ENCODE measurements around the gene ZNF554.

DNA sequence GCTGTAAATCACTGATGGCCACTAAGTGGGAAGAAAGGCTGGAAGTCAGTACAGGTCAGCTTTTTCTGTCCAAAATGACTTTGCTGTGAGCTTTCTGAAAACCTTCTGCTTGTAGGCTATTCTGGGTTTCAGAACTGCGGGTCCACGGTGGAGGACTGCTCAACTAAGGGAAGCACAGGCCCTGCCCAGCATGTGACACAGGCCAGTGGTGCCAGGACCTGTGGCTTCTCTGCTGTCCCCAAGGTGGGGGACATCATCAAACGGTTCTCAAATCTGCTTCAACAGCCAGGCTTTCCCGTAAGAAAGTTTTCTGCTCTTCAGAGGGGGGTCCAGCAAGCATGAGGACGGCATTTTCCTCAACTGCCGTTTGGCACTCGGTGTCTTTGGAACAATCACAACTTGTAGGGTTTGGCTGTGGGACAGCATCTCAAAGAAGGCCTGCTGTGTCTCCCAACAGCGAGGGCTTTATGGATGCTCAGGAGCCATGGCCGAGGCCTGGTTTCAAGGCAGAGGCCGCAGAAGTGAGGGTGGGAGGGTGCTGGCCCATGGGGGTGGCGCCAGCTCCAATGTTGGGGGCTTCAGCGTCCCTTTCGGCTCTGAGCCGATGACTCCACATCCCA is 40.4 kb upstream of the ZNF554 start:
- TF ChIP-seq, protein P1, sequence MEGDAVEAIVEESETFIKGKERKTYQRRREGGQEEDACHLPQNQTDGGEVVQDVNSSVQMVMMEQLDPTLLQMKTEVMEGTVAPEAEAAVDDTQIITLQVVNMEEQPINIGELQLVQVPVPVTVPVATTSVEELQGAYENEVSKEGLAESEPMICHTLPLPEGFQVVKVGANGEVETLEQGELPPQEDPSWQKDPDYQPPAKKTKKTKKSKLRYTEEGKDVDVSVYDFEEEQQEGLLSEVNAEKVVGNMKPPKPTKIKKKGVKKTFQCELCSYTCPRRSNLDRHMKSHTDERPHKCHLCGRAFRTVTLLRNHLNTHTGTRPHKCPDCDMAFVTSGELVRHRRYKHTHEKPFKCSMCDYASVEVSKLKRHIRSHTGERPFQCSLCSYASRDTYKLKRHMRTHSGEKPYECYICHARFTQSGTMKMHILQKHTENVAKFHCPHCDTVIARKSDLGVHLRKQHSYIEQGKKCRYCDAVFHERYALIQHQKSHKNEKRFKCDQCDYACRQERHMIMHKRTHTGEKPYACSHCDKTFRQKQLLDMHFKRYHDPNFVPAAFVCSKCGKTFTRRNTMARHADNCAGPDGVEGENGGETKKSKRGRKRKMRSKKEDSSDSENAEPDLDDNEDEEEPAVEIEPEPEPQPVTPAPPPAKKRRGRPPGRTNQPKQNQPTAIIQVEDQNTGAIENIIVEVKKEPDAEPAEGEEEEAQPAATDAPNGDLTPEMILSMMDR (IDR thresholded peaks at IDR 0.05 in 8 of 11, conservative IDR thresholded peaks at IDR 0.05 in 3 of 11), result no peak
- TF ChIP-seq POLR2A (IDR thresholded peaks at IDR 0.05) (no peak), POLR2AphosphoS5 (IDR thresholded peaks at IDR 0.05) (no peak)
